Measurements from ENCODE around the gene SLC35B2.

SLC35B2 gene

GRCh38 chr6:44284867-44285266, 27.5 kb upstream of the SLC35B2 start:
- H3K36me3 ChIP-seq, result no peaks in the 10 kb centered on the region
- peaks cover 26 to 28% of the 10 kb centered on the region in 2 experiments for H3K4me1 ChIP-seq (ENCODE audit: control insufficient read depth in 1 of 2, insufficient read depth in 1 of 2, low read depth in 1 of 2, low read length in 1 of 2)
- TF ChIP-seq CTCF (IDR thresholded peaks at IDR 0.05), result no peak
- H3K27me3 ChIP-seq, result peaks cover 58% of the 10 kb centered on the region
- no peak overlapping the region for H3K4me3 ChIP-seq (ENCODE audit: low read depth in 1 of 2, low read length in 1 of 2)
- H3K27ac ChIP-seq, result no peak overlapping the region
- no peaks in the 10 kb centered on the region for H3K9me3 ChIP-seq

GRCh38 chr6:44284121-44284520, 26.8 kb upstream of the SLC35B2 start:
- Histone ChIP-seq H3K27ac (peak overlapping the region; percentile 33), H3K4me1 (ENCODE audit: control insufficient read depth in 1 of 2, insufficient read depth in 1 of 2, low read depth in 1 of 2, low read length in 1 of 2) (peaks cover 26 to 28% of the 10 kb centered on the region in 2 experiments), H3K27me3 (peaks cover 58% of the 10 kb centered on the region), H3K9me3 (no peaks in the 10 kb centered on the region), H3K4me3 (ENCODE audit: low read depth in 1 of 2, low read length in 1 of 2) (no peak overlapping the region), H3K36me3 (no peaks in the 10 kb centered on the region)
- no peak for TF ChIP-seq CTCF (IDR thresholded peaks at IDR 0.05)

- Histone ChIP-seq H3K36me3 (no peaks in the 10 kb centered on the region), H3K27ac (no peak overlapping the region), H3K4me1 (ENCODE audit: control insufficient read depth in 1 of 2, insufficient read depth in 1 of 2, low read depth in 1 of 2, low read length in 1 of 2) (peaks cover 15 to 24% of the 10 kb centered on the region in 2 experiments), H3K9me3 (no peaks in the 10 kb centered on the region), H3K4me3 (ENCODE audit: low read depth in 1 of 2, low read length in 1 of 2) (no peak overlapping the region), H3K27me3 (peaks cover 81% of the 10 kb centered on the region)
- TF ChIP-seq CTCF (IDR thresholded peaks at IDR 0.05), result no peak
Observed at GRCh38 chr6:44278774-44279697, 21.7 kb upstream of the SLC35B2 start.

- no peak for TF ChIP-seq CTCF (IDR thresholded peaks at IDR 0.05)
- Histone ChIP-seq H3K4me3 (ENCODE audit: low read depth in 1 of 2, low read length in 1 of 2) (no peak overlapping the region), H3K9me3 (no peaks in the 10 kb centered on the region), H3K4me1 (ENCODE audit: control insufficient read depth in 1 of 2, insufficient read depth in 1 of 2, low read depth in 1 of 2, low read length in 1 of 2) (peaks cover 8 to 17% of the 10 kb centered on the region in 2 experiments), H3K27ac (no peak overlapping the region), H3K36me3 (no peaks in the 10 kb centered on the region), H3K27me3 (peaks cover 88% of the 10 kb centered on the region)
Observed at GRCh38 chr6:44278315-44278714, 21.0 kb upstream of the SLC35B2 start.

GRCh38 chr6:44277763-44278162, 20.4 kb upstream of the SLC35B2 start:
- H3K4me3 ChIP-seq (ENCODE audit: low read depth in 1 of 2, low read length in 1 of 2), result no peak overlapping the region
- H3K36me3 ChIP-seq, result no peaks in the 10 kb centered on the region
- no peak for TF ChIP-seq CTCF (IDR thresholded peaks at IDR 0.05)
- no peak overlapping the region for H3K27ac ChIP-seq
- H3K4me1 ChIP-seq (ENCODE audit: control insufficient read depth in 1 of 2, insufficient read depth in 1 of 2, low read depth in 1 of 2, low read length in 1 of 2), result peaks cover 4 to 14% of the 10 kb centered on the region in 2 experiments
- peaks cover 93% of the 10 kb centered on the region for H3K27me3 ChIP-seq
- H3K9me3 ChIP-seq, result no peaks in the 10 kb centered on the region

Data from neutrophil (primary cell).